OCI-LY7 (cell line): ENCODE measurements around the gene SEPHS2.

Source experiments
- CTCF ChIP-seq: fragments of 200-600 bp; sonication (generic); conservative IDR thresholded peaks from 2 replicates; pipeline ENCODE4 v1.5.1; 2014; ENCODE audit warnings: mild to moderate bottlenecking, antibody characterized with exemption, low read length, moderate library complexity, mixed read lengths
- EZH2phosphoT487 ChIP-seq: fragments of 200-600 bp; sonication (generic); IDR thresholded peaks from 2 replicates; pipeline ENCODE4 v1.6.1; 2018; ENCODE audit warnings: low read depth, borderline replicate concordance, mild to moderate bottlenecking, mixed run types, antibody characterized with exemption, low read length, moderate library complexity, mixed read lengths

- TF ChIP-seq CTCF (peak; percentile 49), EZH2phosphoT487 (no peak)
Observed at GRCh38 chr16:30407102-30407803, 38.4 kb downstream of the SEPHS2 start, which contains the start of gene ZNF771.
